Activated T-helper 1 cell treated with anti-CD3 and anti-CD28 coated beads, Interleukin-12 subunit alpha, Interleukin-12 subunit beta, Interleukin-2, Interleukin-4 antibody, amounts not matched to agents 30 ng/mL and 10 ng/mL and 1 ng/mL, durations not matched to agents 14 hours and 24 hours and 36 hours (primary cell): ENCODE data around the gene NKX2-4. TPM values are rescaled to one million over a fixed set of nuclear protein-coding genes. Genes with fewer than 3 reads are reported as not detected.

Source experiments
- DNase-seq: peaks from one replicate; pipeline ENCODE4 v3.0.0; 2021; ENCODE audit warnings: low spot score
- H3K27ac Mint-ChIP-seq: one replicate; pipeline ENCODE4 v1.8.0; 2021; ENCODE audit warnings: mild to moderate bottlenecking, mixed read lengths
- H3K27me3 Mint-ChIP-seq: one replicate; pipeline ENCODE4 v1.8.0; 2022; ENCODE audit warnings: mild to moderate bottlenecking, moderate library complexity, mixed read lengths; ENCODE audit not compliant: insufficient read depth
- H3K36me3 Mint-ChIP-seq: one replicate; pipeline ENCODE4 v1.8.0; 2021; ENCODE audit warnings: low read depth, mixed read lengths
- H3K4me1 Mint-ChIP-seq: one replicate; pipeline ENCODE4 v1.8.0; 2021; ENCODE audit warnings: low read depth, mixed read lengths
- H3K4me3 Mint-ChIP-seq: one replicate; pipeline ENCODE4 v1.8.0; 2021; ENCODE audit warnings: mild to moderate bottlenecking, moderate library complexity, mixed read lengths
- H3K9me3 Mint-ChIP-seq: one replicate; pipeline ENCODE4 v1.8.0; 2021; ENCODE audit warnings: mixed read lengths
- intact Hi-C: fragments of 100-400 bp; cut with micrococcal nuclease; formaldehyde crosslinking; loops from one replicate; pipeline ENCODE4 v1.15.1; 2024
- total RNA-seq: library from RNA; stranded (reverse); gene quantifications from 2 replicates; pipeline ENCODE4 v1.2.3, GENCODE V29; 2022

The NKX2-4 gene
- total RNA-seq, 1 donor from 2014 or later: not detected

- Mint-ChIP-seq H3K36me3 (peaks cover 34% of the 10 kb centered on the region), H3K4me3 (peak overlapping the region; percentile 28), H3K27me3 (peaks cover 46% of the 10 kb centered on the region), H3K9me3 (no peaks in the 10 kb centered on the region), H3K4me1 (peaks cover 28% of the 10 kb centered on the region), H3K27ac (no peak overlapping the region)
- DNase-seq: no peak
- intact Hi-C loops: loop anchor here (10.0 kb wide), 2 partner anchors 527 to 1183 kb away; no protein-coding TSS in a partner anchor
These were observed 5.9 kb downstream of the NKX2-4 start for GRCh38 chr20:21391185-21391971.

DNA sequence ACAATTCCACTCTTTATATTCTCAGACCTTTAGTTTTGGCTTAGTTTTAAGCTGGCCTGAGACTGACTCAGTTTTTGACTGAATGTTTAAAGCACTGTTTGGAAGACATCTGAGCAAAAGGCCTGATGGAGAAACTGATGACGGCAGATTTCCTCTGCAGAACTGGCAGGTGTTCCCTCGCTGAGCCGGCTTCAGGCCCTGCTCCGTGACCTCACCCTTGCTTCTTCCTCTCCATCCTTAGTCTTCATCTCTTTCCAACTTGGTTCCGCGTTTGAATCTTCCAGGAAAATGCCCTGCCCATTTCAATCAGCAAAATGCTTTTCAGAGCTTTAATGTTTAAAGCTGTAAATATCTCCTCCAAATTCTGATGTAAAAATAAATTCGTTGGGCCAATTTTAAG is 6.6 kb downstream of the NKX2-4 start:
- Mint-ChIP-seq H3K27me3 (peaks cover 46% of the 10 kb centered on the region), H3K4me3 (no peak overlapping the region), H3K36me3 (peaks cover 37% of the 10 kb centered on the region), H3K9me3 (no peaks in the 10 kb centered on the region), H3K4me1 (peaks cover 28% of the 10 kb centered on the region), H3K27ac (no peak overlapping the region)
- DNase-seq: no peak
- intact Hi-C loops: loop anchor here (10.0 kb wide), 2 partner anchors 526 to 1184 kb away; no protein-coding TSS in a partner anchor

GRCh38 chr20:21389368-21389767 is 8.0 kb downstream of the NKX2-4 start:
- Mint-ChIP-seq H3K4me1 (peaks cover 19% of the 10 kb centered on the region), H3K36me3 (peaks cover 40% of the 10 kb centered on the region), H3K27ac (no peak overlapping the region), H3K4me3 (no peak overlapping the region), H3K27me3 (peaks cover 33% of the 10 kb centered on the region), H3K9me3 (no peaks in the 10 kb centered on the region)
- intact Hi-C loops: no loop called here
- DNase-seq: no peak

DNA sequence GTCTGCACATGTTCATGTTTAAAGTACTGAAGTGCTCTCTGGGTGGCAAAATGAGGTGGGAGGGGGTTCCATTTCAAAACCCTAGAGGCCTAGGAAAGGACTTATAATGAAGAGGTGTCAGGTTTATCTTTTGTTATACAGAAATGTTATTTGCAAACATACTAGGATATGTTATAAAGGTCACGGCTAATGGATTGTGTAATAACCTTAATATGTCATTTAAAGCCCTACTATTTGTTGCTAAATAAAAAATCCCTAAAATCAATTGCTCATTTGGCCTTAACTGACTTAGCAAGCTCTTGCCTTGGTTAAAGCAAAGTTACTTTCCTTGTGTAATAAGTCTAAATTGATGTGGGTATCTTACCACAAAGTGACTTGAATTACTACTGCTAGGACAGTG is 8.8 kb downstream of the NKX2-4 start:
- Mint-ChIP-seq H3K27ac (no peak overlapping the region), H3K9me3 (no peaks in the 10 kb centered on the region), H3K4me3 (no peak overlapping the region), H3K4me1 (peaks cover 18% of the 10 kb centered on the region), H3K36me3 (peaks cover 45% of the 10 kb centered on the region), H3K27me3 (peaks cover 25% of the 10 kb centered on the region)
- no peak for DNase-seq
- intact Hi-C loops: no loop called here

GRCh38 chr20:21387528-21387927 is 9.8 kb downstream of the NKX2-4 start:
- peaks cover 8% of the 10 kb centered on the region for H3K4me1 Mint-ChIP-seq
- peaks cover 15% of the 10 kb centered on the region for H3K27me3 Mint-ChIP-seq
- no peak overlapping the region for H3K4me3 Mint-ChIP-seq
- H3K27ac Mint-ChIP-seq: no peak overlapping the region
- H3K9me3 Mint-ChIP-seq: no peaks in the 10 kb centered on the region
- H3K36me3 Mint-ChIP-seq: peaks cover 50% of the 10 kb centered on the region
- intact Hi-C loops: no loop called here
- no peak for DNase-seq

DNA sequence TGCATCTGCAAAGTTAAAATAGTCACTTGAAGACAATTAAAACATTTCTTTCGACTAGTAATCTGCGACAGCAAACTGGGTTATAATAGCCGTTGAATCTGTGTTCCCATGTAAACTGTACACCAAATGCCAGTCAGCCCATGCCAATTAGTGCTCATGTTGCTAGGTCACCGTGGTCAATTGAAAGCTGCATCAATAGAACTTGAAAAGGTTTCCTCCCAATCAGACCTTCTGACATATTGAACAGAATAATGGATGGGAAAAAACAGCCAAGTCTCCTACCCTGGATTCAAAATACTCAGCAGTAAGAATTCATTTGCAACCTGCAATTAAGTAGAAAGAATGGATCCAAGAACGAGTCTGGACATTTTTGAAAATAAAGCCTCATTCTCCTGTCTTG is 11.2 kb downstream of the NKX2-4 start:
- intact Hi-C loops: no loop called here
- H3K27me3 Mint-ChIP-seq: peaks cover 4% of the 10 kb centered on the region

GRCh38 chr20:21384308-21384892 is 12.9 kb downstream of the NKX2-4 start:
- Mint-ChIP-seq H3K27me3 (no peaks in the 10 kb centered on the region), H3K4me1 (no peaks in the 10 kb centered on the region), H3K4me3 (no peak overlapping the region), H3K27ac (no peak overlapping the region), H3K9me3 (no peaks in the 10 kb centered on the region), H3K36me3 (peaks cover 42% of the 10 kb centered on the region)
- DNase-seq: no peak
- intact Hi-C loops: loop anchor here (5.0 kb wide), 1 partner anchor 42 kb away; no protein-coding TSS in a partner anchor

More for the DNA sequence above, 11.2 kb downstream of the NKX2-4 start:
- H3K36me3 Mint-ChIP-seq: peaks cover 49% of the 10 kb centered on the region
- H3K4me1 Mint-ChIP-seq: no peaks in the 10 kb centered on the region
- H3K27ac Mint-ChIP-seq: no peak overlapping the region
- DNase-seq: no peak
- no peaks in the 10 kb centered on the region for H3K9me3 Mint-ChIP-seq
- no peak overlapping the region for H3K4me3 Mint-ChIP-seq

GRCh38 chr20:21381619-21382018 is 15.7 kb downstream of the NKX2-4 start:
- no peak for DNase-seq
- Mint-ChIP-seq H3K27ac (no peak overlapping the region), H3K36me3 (peaks cover 39% of the 10 kb centered on the region), H3K9me3 (no peaks in the 10 kb centered on the region), H3K4me1 (peaks cover 7% of the 10 kb centered on the region), H3K4me3 (no peak overlapping the region), H3K27me3 (no peaks in the 10 kb centered on the region)
- intact Hi-C loops: loop anchor here (5.0 kb wide), 1 partner anchor 39 kb away; no protein-coding TSS in a partner anchor

- Mint-ChIP-seq H3K4me3 (no peak overlapping the region), H3K36me3 (peaks cover 36% of the 10 kb centered on the region), H3K4me1 (peaks cover 7% of the 10 kb centered on the region), H3K27me3 (no peaks in the 10 kb centered on the region), H3K27ac (no peak overlapping the region), H3K9me3 (no peaks in the 10 kb centered on the region)
- no peak for DNase-seq
- intact Hi-C loops: loop anchor here (5.0 kb wide), 1 partner anchor 38 kb away; no protein-coding TSS in a partner anchor
These were observed 16.6 kb downstream of the NKX2-4 start for GRCh38 chr20:21380711-21381110.

DNA sequence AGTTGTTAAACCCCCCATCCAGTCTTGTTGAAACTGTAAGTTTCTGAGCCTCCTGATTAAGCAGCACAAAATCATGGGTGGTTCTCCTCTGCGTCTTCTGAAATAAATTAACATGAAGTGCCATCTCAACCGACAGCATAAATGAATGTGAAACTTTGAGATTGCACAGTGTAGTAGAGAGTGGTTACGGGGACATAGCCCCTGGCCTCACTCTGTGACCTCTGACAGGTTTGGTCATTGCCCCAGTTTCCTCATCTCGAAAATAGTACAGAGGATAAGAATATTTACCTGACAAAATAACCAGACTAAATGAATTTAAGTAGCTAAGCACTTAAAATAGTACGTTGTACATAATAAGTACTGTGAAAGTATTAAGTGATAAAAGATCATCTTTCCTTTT is 19.1 kb downstream of the NKX2-4 start:
- intact Hi-C loops: no loop called here
- no peaks in the 10 kb centered on the region for H3K9me3 Mint-ChIP-seq
- no peaks in the 10 kb centered on the region for H3K27me3 Mint-ChIP-seq
- no peak for DNase-seq
- peaks cover 33% of the 10 kb centered on the region for H3K36me3 Mint-ChIP-seq
- H3K27ac Mint-ChIP-seq: no peak overlapping the region
- H3K4me3 Mint-ChIP-seq: no peak overlapping the region
- peaks cover 7% of the 10 kb centered on the region for H3K4me1 Mint-ChIP-seq

GRCh38 chr20:21377701-21378100 is 19.6 kb downstream of the NKX2-4 start:
- Mint-ChIP-seq H3K4me1 (peaks cover 7% of the 10 kb centered on the region), H3K36me3 (peaks cover 30% of the 10 kb centered on the region), H3K27ac (no peak overlapping the region), H3K27me3 (no peaks in the 10 kb centered on the region), H3K4me3 (no peak overlapping the region), H3K9me3 (no peaks in the 10 kb centered on the region)
- DNase-seq: no peak
- intact Hi-C loops: no loop called here

- intact Hi-C loops: no loop called here
- Mint-ChIP-seq H3K9me3 (no peaks in the 10 kb centered on the region), H3K4me3 (no peak overlapping the region), H3K4me1 (peaks cover 7% of the 10 kb centered on the region), H3K27me3 (no peaks in the 10 kb centered on the region), H3K36me3 (peaks cover 33% of the 10 kb centered on the region), H3K27ac (no peak overlapping the region)
- DNase-seq: no peak
These were observed 20.7 kb downstream of the NKX2-4 start for GRCh38 chr20:21376626-21377025.

GRCh38 chr20:21373436-21373835 is 23.9 kb downstream of the NKX2-4 start:
- no peak for DNase-seq
- Mint-ChIP-seq H3K4me1 (peaks cover 7% of the 10 kb centered on the region), H3K27ac (no peak overlapping the region), H3K36me3 (peaks cover 27% of the 10 kb centered on the region), H3K9me3 (no peaks in the 10 kb centered on the region), H3K27me3 (no peaks in the 10 kb centered on the region), H3K4me3 (no peak overlapping the region)
- intact Hi-C loops: no loop called here
